HUES6 (cell line): ENCODE results near the gene NRXN3.

Experiments
- H3K27ac ChIP-seq: 2 replicates; pipeline ENCODE4 v1.7.0; 2013; ENCODE audit warnings: low read depth, mild to moderate bottlenecking, low read length, inconsistent platforms
- H3K27me3 ChIP-seq: 2 replicates; pipeline ENCODE4 v1.6.1; 2013; ENCODE audit warnings: low read length; ENCODE audit not compliant: control insufficient read depth, insufficient read depth
- H3K36me3 ChIP-seq: 2 replicates; pipeline ENCODE4 v1.6.1; 2013; ENCODE audit warnings: low read length; ENCODE audit not compliant: control insufficient read depth, insufficient read depth
- H3K4me1 ChIP-seq: 2 replicates; pipeline ENCODE4 v1.6.1; 2013; ENCODE audit warnings: low read length; ENCODE audit not compliant: control insufficient read depth, insufficient read depth
- H3K4me3 ChIP-seq: 2 replicates; pipeline ENCODE4 v1.5.1; 2013; ENCODE audit warnings: low read depth, low read length
- H3K9ac ChIP-seq: one replicate; pipeline ENCODE4 v1.6.1; 2013; ENCODE audit warnings: mild to moderate bottlenecking, low read length
- H3K9me3 ChIP-seq: 2 replicates; pipeline ENCODE4 v1.6.1; 2013; ENCODE audit warnings: low read depth, low read length; ENCODE audit not compliant: control insufficient read depth, insufficient read depth

Gene NRXN3

GRCh38 chr14:78240567-78240966 is 70.4 kb downstream of the NRXN3 start:
- H3K4me1 ChIP-seq = no peaks in the 10 kb centered on the region
- no peaks in the 10 kb centered on the region for H3K36me3 ChIP-seq
- no peak overlapping the region for H3K9ac ChIP-seq
- H3K27ac ChIP-seq = no peak overlapping the region
- no peaks in the 10 kb centered on the region for H3K9me3 ChIP-seq
- no peaks in the 10 kb centered on the region for H3K27me3 ChIP-seq
- H3K4me3 ChIP-seq = no peak overlapping the region

- Histone ChIP-seq H3K27me3 (no peaks in the 10 kb centered on the region), H3K9me3 (no peaks in the 10 kb centered on the region)
Observed at GRCh38 chr14:78242086-78242485, 71.9 kb downstream of the NRXN3 start.

GRCh38 chr14:78243187-78243586 is 73.0 kb downstream of the NRXN3 start:
- no peaks in the 10 kb centered on the region for H3K9me3 ChIP-seq
- no peak overlapping the region for H3K4me3 ChIP-seq
- no peaks in the 10 kb centered on the region for H3K36me3 ChIP-seq
- H3K4me1 ChIP-seq = no peaks in the 10 kb centered on the region
- H3K27ac ChIP-seq = no peak overlapping the region
- H3K27me3 ChIP-seq = no peaks in the 10 kb centered on the region
- no peak overlapping the region for H3K9ac ChIP-seq

More at GRCh38 chr14:78242086-78242485, 71.9 kb downstream of the NRXN3 start:
- no peak overlapping the region for H3K27ac ChIP-seq
- H3K4me1 ChIP-seq = no peaks in the 10 kb centered on the region
- H3K36me3 ChIP-seq = no peaks in the 10 kb centered on the region
- no peak overlapping the region for H3K9ac ChIP-seq
- no peak overlapping the region for H3K4me3 ChIP-seq

GRCh38 chr14:78245238-78245637 is 75.1 kb downstream of the NRXN3 start:
- H3K9me3 ChIP-seq = no peaks in the 10 kb centered on the region
- H3K4me3 ChIP-seq = no peak overlapping the region
- no peaks in the 10 kb centered on the region for H3K27me3 ChIP-seq
- no peak overlapping the region for H3K9ac ChIP-seq
- no peaks in the 10 kb centered on the region for H3K36me3 ChIP-seq
- H3K4me1 ChIP-seq = 0 out of 2 replicates have a peak, but pooled peaks cover 7% of the 10 kb centered on the region
- H3K27ac ChIP-seq = no peak overlapping the region

- no peaks in the 10 kb centered on the region for H3K9me3 ChIP-seq
- no peaks in the 10 kb centered on the region for H3K27me3 ChIP-seq
- no peak overlapping the region for H3K4me3 ChIP-seq
- H3K36me3 ChIP-seq = no peaks in the 10 kb centered on the region
- H3K9ac ChIP-seq = no peak overlapping the region
- 0 out of 2 replicates have a peak, but pooled peaks cover 7% of the 10 kb centered on the region for H3K4me1 ChIP-seq
- no peak overlapping the region for H3K27ac ChIP-seq
Observed at GRCh38 chr14:78248501-78249090, 78.4 kb downstream of the NRXN3 start.

- H3K4me3 ChIP-seq = no peak overlapping the region
- no peaks in the 10 kb centered on the region for H3K36me3 ChIP-seq
- no peaks in the 10 kb centered on the region for H3K27me3 ChIP-seq
- H3K9me3 ChIP-seq = no peaks in the 10 kb centered on the region
- 0 out of 2 replicates have a peak, but pooled peaks cover 7% of the 10 kb centered on the region for H3K4me1 ChIP-seq
- no peak overlapping the region for H3K27ac ChIP-seq
- no peak overlapping the region for H3K9ac ChIP-seq
Observed at GRCh38 chr14:78251308-78251707, 81.1 kb downstream of the NRXN3 start.

- Histone ChIP-seq H3K27ac (no peak overlapping the region), H3K9ac (no peak overlapping the region), H3K9me3 (no peaks in the 10 kb centered on the region), H3K4me3 (no peak overlapping the region), H3K36me3 (no peaks in the 10 kb centered on the region), H3K4me1 (0 out of 2 replicates have a peak, but pooled peaks cover 4% of the 10 kb centered on the region), H3K27me3 (no peaks in the 10 kb centered on the region)
Observed at GRCh38 chr14:78253986-78254385, 83.8 kb downstream of the NRXN3 start.

- H3K36me3 ChIP-seq = no peaks in the 10 kb centered on the region
- no peaks in the 10 kb centered on the region for H3K4me1 ChIP-seq
- no peak overlapping the region for H3K4me3 ChIP-seq
- H3K27me3 ChIP-seq = no peaks in the 10 kb centered on the region
- no peak overlapping the region for H3K27ac ChIP-seq
- no peak overlapping the region for H3K9ac ChIP-seq
- 0 out of 2 replicates have a peak, but pooled peaks cover 2% of the 10 kb centered on the region for H3K9me3 ChIP-seq
Observed at GRCh38 chr14:78254911-78255461, 84.8 kb downstream of the NRXN3 start.

GRCh38 chr14:78259831-78260230 is 89.7 kb downstream of the NRXN3 start:
- H3K36me3 ChIP-seq = no peaks in the 10 kb centered on the region
- H3K4me1 ChIP-seq = no peaks in the 10 kb centered on the region
- H3K4me3 ChIP-seq = no peak overlapping the region
- 0 out of 2 replicates have a peak, but pooled peaks cover 3% of the 10 kb centered on the region for H3K9me3 ChIP-seq
- H3K9ac ChIP-seq = no peak overlapping the region
- no peaks in the 10 kb centered on the region for H3K27me3 ChIP-seq
- H3K27ac ChIP-seq = no peak overlapping the region

GRCh38 chr14:78278464-78279250 is 108.5 kb downstream of the NRXN3 start:
- Histone ChIP-seq H3K36me3 (no peaks in the 10 kb centered on the region), H3K27me3 (no peaks in the 10 kb centered on the region), H3K4me3 (no peak overlapping the region), H3K27ac (no peak overlapping the region), H3K4me1 (no peaks in the 10 kb centered on the region), H3K9ac (no peak overlapping the region), H3K9me3 (peaks cover 4% of the 10 kb centered on the region; the same call in 1 of the 2 replicates)

- H3K36me3 ChIP-seq = no peaks in the 10 kb centered on the region
- no peaks in the 10 kb centered on the region for H3K4me1 ChIP-seq
- no peaks in the 10 kb centered on the region for H3K27me3 ChIP-seq
- H3K27ac ChIP-seq = no peak overlapping the region
- no peak overlapping the region for H3K4me3 ChIP-seq
- H3K9ac ChIP-seq = no peak overlapping the region
- H3K9me3 ChIP-seq = peaks cover 4% of the 10 kb centered on the region; the same call in 1 of the 2 replicates
Observed at GRCh38 chr14:78282437-78282836, 112.3 kb downstream of the NRXN3 start.
